Activated CD4-positive, CD25-positive, alpha-beta regulatory T cell treated with anti-CD3 and anti-CD28 coated beads, Interleukin-2, amount 50 U/mL, for 72 hours (primary cell): ENCODE data around the gene ERLIN1.
"Not testable (repeated sequence)": the region's sequence is repeated elsewhere in the genome, so short reads cannot be mapped to it uniquely, and the experiment has no call there.

Experiments
- DNase-seq: peaks from one replicate; pipeline ENCODE4 v3.0.0; 2021

ERLIN1 gene

DNA sequence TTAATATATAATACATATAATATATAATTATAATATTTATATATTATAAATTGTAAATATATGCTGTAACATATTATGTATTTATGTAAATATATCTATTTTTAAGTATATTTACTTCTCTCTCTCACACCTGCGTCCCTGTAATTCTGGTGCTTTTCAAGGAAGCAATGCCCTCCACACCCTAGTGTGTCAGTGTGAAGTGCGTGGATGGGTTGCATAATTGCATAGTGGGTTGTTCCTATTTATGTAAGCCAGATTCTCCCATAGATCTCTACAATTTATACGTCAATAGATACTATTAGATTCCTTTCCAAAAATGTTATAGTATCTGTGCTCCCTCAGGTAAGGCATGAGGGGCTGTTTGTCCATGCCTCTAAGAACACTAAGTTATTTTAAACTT, 54.3 kb downstream of the ERLIN1 start:
- DNase-seq: no peak

DNA sequence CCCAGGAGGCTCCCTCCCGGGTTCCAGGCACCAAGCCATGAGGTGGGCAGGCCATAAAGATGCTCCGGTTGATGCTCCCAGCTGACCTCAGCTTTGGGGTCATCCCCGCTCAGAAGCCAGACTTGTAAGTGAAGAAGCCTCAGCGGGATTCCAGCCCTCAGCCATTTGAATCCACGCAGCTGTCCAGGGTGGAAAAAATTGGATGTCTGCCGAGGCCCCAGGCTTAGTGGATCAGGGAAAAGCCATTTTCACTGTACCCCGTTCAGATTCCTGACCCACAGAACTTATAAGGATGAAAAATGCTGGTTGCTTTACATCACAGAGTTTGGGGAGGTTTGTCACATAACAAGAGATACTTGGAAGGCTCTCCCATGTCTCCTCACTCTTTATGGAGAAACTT, 55.0 kb downstream of the ERLIN1 start:
- DNase-seq: no peak

DNA sequence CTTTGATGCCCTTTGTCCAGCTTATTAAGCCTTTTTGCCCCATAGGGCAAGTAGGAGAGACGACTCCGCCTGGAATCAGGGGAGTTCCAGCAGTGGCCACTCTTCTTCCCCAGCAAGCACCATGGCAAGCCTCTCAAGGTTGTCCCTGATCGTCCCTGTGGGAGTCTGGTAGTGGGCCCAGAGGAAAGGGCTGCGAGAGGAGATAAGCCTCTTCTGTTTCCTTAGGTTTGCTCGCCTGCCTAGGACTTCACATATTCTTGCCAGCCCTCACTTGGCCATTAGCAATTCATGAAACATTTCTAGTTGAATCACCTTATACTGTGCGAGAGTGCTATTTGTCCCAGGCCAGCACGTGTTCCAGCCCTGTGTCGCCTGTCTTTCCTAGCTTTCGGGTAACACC, 56.4 kb downstream of the ERLIN1 start:
- DNase-seq: no peak

- DNase-seq: no peak
Measured at GRCh38 chr10:100128951-100129350, 56.9 kb downstream of the ERLIN1 start.

DNA sequence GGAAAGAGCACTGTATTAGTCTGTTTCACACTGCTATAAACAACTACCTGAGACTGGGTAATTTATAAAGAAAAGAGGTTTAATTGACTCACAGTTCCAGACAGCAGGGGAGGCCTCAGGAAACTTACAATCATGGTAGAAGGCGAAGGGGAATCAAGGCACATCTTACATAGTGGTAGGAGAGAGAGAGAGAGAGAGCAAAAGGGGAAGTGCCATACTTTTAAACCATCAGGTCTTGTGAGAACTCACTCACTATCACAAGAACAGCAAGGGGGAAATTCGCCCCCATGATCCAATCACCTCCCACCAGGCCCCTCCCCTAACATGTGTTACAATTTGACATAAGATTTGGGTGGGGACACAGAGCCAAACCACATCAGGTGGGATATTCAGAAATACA, 60.5 kb downstream of the ERLIN1 start:
- not testable (repeated sequence) for DNase-seq

GRCh38 chr10:100124097-100124496, 61.7 kb downstream of the ERLIN1 start:
- no peak for DNase-seq

DNA sequence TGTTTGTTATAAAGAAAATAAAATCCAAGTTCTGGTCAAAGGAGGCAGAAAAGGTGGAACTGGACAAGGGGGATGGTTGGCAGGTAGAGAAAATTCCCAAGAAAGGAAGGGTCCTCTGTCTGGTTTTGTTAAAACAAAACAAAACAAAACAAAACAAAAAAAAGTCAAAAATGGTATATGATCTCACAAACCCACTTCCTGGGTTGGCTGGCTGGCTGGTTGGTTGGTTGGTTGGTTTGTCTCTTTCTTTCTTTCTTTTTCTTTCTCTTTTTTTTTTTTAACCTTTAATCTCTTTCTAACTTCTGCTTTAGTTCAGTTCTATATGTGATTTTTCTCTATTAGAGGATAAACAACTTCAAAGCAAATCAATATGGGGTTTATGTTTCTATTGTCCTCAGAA, 63.0 kb downstream of the ERLIN1 start:
- no peak for DNase-seq

- no peak for DNase-seq
Measured at GRCh38 chr10:100120550-100120949, 65.3 kb downstream of the ERLIN1 start.

DNA sequence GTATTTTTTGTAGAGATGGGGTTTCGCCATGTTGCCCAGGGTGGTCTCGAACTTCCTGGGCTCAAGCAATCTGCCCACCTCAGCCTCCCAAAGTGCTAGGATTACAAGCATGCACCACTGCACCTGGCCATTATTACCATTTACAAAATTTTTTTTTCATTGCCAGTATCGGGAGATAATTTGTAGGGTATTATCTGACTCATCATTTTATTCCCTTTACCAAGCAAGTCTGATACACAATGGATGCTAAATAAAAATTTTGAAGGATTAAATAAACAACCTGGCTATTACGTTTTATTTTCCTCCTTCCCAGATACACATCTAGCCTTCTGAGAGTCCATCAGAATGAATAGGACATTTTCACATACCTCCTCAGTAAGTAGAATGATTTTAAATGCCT, 66.1 kb downstream of the ERLIN1 start:
- no peak for DNase-seq

DNA sequence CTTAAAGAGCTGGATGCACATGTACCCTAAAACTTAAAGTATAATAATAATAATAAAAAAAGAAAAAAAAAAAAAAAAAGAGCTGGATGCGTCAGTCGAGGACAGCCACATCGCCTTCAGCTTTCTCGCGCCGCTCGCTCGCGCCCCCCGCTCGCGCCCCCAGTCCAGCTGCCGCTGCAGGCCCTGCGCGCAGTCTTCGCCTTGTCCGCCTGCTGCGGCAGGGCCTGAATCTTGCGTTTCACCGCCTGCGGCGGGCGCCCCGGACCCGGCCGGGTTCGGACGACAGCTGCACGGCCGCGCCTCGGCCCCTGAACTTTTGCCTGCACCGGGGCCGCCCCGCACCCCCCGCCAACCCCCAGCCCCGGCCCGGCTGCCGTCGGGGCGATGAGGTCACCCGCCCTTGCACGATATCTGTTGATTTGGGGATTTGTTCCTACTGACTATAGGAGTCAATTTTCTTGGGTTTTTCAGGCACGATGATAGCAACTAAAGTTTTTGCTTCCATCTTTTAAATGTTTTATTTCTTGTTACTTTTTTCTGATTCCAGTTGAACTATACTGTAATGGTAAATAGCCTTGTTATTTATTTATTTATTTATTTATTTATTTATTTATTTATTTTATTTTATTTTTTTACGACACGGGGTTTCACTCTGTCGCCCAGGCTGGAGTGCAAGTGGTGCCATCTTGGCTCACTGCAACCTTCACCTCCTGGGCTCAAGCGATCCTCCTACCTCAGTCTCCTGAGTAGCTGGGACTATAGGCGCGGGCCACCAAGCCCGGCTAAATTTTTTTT, 70.7 kb downstream of the ERLIN1 start:
- no peak for DNase-seq

DNA sequence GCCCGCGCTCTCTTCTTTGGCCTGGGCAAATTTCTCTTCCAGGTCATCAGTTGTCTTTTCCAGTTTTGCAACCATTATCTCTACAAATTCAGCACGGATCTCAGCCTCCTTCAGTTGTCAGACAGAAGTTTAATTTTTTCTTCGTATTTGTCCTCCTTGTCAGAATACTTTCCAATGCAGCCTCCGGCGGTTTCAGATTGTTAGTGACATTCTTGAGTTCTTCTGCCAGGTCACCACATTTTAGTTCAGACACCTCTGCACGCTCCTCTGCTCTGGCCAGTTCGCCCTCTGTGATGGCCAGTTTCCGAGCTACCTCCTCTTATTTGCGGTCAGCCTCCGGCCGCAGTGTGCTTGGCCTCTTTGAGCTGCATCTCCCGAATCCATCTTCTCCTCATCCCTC, 71.4 kb downstream of the ERLIN1 start:
- no peak for DNase-seq

GRCh38 chr10:100109670-100110069, 76.2 kb downstream of the ERLIN1 start:
- DNase-seq: no peak

GRCh38 chr10:100106865-100107264, 79.0 kb downstream of the ERLIN1 start:
- DNase-seq: no peak

GRCh38 chr10:100104300-100104699, 81.5 kb downstream of the ERLIN1 start:
- DNase-seq: no peak

GRCh38 chr10:100103581-100103980, 82.2 kb downstream of the ERLIN1 start:
- DNase-seq: no peak

GRCh38 chr10:100101192-100102076, 84.4 kb downstream of the ERLIN1 start:
- no peak for DNase-seq

- no peak for DNase-seq
Measured at GRCh38 chr10:100100651-100101184, 85.1 kb downstream of the ERLIN1 start.
